ENCODE data around the gene MAPK9. TPM values are rescaled to one million over a fixed set of nuclear protein-coding genes. Genes with fewer than 3 reads are reported as not detected.

Gene MAPK9
- total RNA-seq, 1 experiment from 2014 or later, result 43.4 TPM

DNA sequence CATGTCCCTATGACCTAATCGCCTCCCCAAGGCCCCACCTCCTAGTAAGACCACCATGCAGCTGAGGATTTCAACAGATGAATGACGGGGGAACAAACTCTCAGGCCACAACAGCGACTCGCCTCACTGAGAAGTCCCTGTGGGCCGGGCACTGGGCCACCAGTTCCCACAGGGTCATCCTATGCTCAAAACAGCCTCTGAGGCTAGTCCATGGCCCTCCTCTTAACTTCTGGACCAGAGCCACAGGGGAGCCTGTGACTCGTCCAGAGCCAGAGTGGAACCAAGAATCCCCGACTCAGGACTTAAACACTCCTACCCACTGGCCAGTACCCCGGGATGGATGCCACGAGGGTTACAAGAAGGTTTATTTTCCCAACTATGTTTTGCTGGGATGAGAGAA, 49.0 kb upstream of the MAPK9 start:
- peaks cover 0 to 2% of the 10 kb centered on the region in 2 experiments; a peak in 1 of 4 replicates for H3K36me3 ChIP-seq (ENCODE audit: control insufficient read depth in 1 of 2, insufficient read depth in 2 of 2, low read length in 2 of 2)
- H3K4me1 ChIP-seq (ENCODE audit: control insufficient read depth in 1 of 2, insufficient read depth in 2 of 2, low read length in 2 of 2), result peaks cover 0 to 13% of the 10 kb centered on the region in 2 experiments; a peak in 2 of 4 replicates
- TF ChIP-seq CEBPB (IDR thresholded peaks at IDR 0.05; ENCODE audit: low read depth) (no peak), CBX3 (IDR thresholded peaks at IDR 0.05; ENCODE audit: low read depth) (no peak), ATF3 (IDR thresholded peaks at IDR 0.05) (no peak)
- TF ChIP-seq, protein P1, sequence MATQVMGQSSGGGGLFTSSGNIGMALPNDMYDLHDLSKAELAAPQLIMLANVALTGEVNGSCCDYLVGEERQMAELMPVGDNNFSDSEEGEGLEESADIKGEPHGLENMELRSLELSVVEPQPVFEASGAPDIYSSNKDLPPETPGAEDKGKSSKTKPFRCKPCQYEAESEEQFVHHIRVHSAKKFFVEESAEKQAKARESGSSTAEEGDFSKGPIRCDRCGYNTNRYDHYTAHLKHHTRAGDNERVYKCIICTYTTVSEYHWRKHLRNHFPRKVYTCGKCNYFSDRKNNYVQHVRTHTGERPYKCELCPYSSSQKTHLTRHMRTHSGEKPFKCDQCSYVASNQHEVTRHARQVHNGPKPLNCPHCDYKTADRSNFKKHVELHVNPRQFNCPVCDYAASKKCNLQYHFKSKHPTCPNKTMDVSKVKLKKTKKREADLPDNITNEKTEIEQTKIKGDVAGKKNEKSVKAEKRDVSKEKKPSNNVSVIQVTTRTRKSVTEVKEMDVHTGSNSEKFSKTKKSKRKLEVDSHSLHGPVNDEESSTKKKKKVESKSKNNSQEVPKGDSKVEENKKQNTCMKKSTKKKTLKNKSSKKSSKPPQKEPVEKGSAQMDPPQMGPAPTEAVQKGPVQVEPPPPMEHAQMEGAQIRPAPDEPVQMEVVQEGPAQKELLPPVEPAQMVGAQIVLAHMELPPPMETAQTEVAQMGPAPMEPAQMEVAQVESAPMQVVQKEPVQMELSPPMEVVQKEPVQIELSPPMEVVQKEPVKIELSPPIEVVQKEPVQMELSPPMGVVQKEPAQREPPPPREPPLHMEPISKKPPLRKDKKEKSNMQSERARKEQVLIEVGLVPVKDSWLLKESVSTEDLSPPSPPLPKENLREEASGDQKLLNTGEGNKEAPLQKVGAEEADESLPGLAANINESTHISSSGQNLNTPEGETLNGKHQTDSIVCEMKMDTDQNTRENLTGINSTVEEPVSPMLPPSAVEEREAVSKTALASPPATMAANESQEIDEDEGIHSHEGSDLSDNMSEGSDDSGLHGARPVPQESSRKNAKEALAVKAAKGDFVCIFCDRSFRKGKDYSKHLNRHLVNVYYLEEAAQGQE (IDR thresholded peaks at IDR 0.05; ENCODE audit: low read depth), result no peak
- no peaks in the 10 kb centered on the region for H3K79me2 ChIP-seq (ENCODE audit: insufficient read depth, low read length)
- ChIA-PET POLR2A (no interaction called here), RAD21 (ENCODE audit: low non-redundant PET in 1 of 2, low total read pairs in 2 of 2, uncharacterized antibody in 2 of 2, unreplicated experiment in 2 of 2) (no interaction called here), CTCF (interaction anchor here (1.0 to 1.9 kb wide), 4 partner anchors 9 to 24 kb away, joined by 3 to 7 read pairs (median 4); no protein-coding TSS in a partner anchor)
- no peak overlapping the region for H3K27ac ChIP-seq (ENCODE audit: low read depth, low read length)
- H4K20me1 ChIP-seq (ENCODE audit: insufficient read depth), result no peaks in the 10 kb centered on the region
- H2AFZ ChIP-seq (ENCODE audit: low read depth, low read length, poor library complexity, severe bottlenecking), result no peak overlapping the region
- H3K9ac ChIP-seq (ENCODE audit: low read length), result no peak overlapping the region
- H3K9me3 ChIP-seq (ENCODE audit: control insufficient read depth in 1 of 2, insufficient read depth in 1 of 2, low read depth in 1 of 2, low read length in 2 of 2), result no peaks in the 10 kb centered on the region
- ATAC-seq (no peak), DNase-seq (ENCODE audit: low read depth, low spot score) (no peak)
- H3K9me2 ChIP-seq (ENCODE audit: insufficient read depth), result no peaks in the 10 kb centered on the region
- H3K4me2 ChIP-seq (ENCODE audit: low read length), result no peak overlapping the region
- no peak overlapping the region for H3K4me3 ChIP-seq (replicated peaks in 1 of 2; ENCODE audit: low read depth in 1 of 2, low read length in 2 of 2)
- intact Hi-C loops (cut with micrococcal nuclease), result no loop called here
- no peaks in the 10 kb centered on the region for H3K27me3 ChIP-seq (ENCODE audit: insufficient read depth, low read length)
- no TSS peak for BruUV-seq (replicated peaks)

DNA sequence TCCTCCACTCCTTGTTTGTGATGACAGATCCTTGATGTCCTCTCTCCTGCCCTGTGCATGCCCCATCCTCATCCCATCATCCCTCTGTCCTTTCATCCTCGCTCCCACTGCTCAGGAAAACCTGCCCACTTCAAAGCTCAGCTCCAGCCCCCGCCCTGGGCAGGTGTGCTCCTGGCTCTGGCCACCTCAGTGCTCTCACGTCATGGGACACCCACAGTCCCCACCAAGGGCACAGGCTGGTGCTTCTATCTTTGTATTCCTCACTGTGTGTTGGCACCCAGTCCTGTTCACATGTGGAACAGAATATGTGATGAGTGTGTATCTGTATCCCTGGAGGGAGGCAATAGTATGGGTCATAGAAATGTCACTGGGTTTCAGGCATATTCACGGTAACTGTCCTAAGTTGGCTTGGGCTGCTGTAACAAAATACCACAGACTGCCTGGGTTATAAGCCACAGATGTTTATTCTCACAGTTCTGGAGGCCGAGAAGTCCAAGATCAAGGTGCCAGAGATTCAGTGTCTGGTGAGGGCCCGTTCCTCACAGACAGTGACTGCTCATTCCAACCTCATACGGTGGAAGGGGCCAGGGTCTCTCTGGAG, 47.8 kb upstream of the MAPK9 start:
- ChIA-PET POLR2A (no interaction called here), CTCF (interaction anchor here (0.6 to 1.0 kb wide), 2 partner anchors 11 to 249 kb away, joined by 3 to 4 read pairs; no protein-coding TSS in a partner anchor), RAD21 (ENCODE audit: low non-redundant PET in 1 of 2, low total read pairs in 2 of 2, uncharacterized antibody in 2 of 2, unreplicated experiment in 2 of 2) (no interaction called here)
- no peak for TF ChIP-seq MAX (IDR thresholded peaks at IDR 0.05)
- no peak for TF ChIP-seq ZNF274 (IDR thresholded peaks at IDR 0.05; ENCODE audit: low read depth, low read length)
- TF ChIP-seq EGR1 (IDR thresholded peaks at IDR 0.05; ENCODE audit: low read depth), result no peak
- TF ChIP-seq, protein P2, sequence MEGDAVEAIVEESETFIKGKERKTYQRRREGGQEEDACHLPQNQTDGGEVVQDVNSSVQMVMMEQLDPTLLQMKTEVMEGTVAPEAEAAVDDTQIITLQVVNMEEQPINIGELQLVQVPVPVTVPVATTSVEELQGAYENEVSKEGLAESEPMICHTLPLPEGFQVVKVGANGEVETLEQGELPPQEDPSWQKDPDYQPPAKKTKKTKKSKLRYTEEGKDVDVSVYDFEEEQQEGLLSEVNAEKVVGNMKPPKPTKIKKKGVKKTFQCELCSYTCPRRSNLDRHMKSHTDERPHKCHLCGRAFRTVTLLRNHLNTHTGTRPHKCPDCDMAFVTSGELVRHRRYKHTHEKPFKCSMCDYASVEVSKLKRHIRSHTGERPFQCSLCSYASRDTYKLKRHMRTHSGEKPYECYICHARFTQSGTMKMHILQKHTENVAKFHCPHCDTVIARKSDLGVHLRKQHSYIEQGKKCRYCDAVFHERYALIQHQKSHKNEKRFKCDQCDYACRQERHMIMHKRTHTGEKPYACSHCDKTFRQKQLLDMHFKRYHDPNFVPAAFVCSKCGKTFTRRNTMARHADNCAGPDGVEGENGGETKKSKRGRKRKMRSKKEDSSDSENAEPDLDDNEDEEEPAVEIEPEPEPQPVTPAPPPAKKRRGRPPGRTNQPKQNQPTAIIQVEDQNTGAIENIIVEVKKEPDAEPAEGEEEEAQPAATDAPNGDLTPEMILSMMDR (IDR thresholded peaks at IDR 0.05 in 2 of 3, conservative IDR thresholded peaks at IDR 0.05 in 1 of 3; ENCODE audit: borderline replicate concordance in 1 of 3, insufficient read depth in 1 of 3, low read depth in 2 of 3, low read length in 2 of 3), result no peak
- TF ChIP-seq RAD21 (IDR thresholded peaks at IDR 0.05; ENCODE audit: low read depth), result no peak
- TF ChIP-seq JUND (IDR thresholded peaks at IDR 0.05), result no peak
- TF ChIP-seq YY1 (IDR thresholded peaks at IDR 0.05; ENCODE audit: extremely low read depth, insufficient replicate concordance, low read depth, low read length), result no peak
- TF ChIP-seq TCF7L2 (IDR thresholded peaks at IDR 0.05; ENCODE audit: borderline replicate concordance, extremely low read depth, insufficient read depth, insufficient read length), result no peak
- TF ChIP-seq EZH2phosphoT487 (IDR thresholded peaks at IDR 0.05; ENCODE audit: borderline replicate concordance), result no peak
- TF ChIP-seq POLR2A (IDR thresholded peaks at IDR 0.05; ENCODE audit: borderline replicate concordance, extremely low read depth, insufficient read depth, insufficient read length), result no peak
- DNase-seq (ENCODE audit: low read depth, low spot score) (no peak), ATAC-seq (no peak)
- H3K4me3 ChIP-seq (replicated peaks in 1 of 2; ENCODE audit: low read depth in 1 of 2, low read length in 2 of 2), result no peak overlapping the region
- H3K4me1 ChIP-seq (ENCODE audit: control insufficient read depth in 1 of 2, insufficient read depth in 2 of 2, low read length in 2 of 2), result peaks cover under 1 to 13% of the 10 kb centered on the region in 2 experiments; a peak in 2 of 4 replicates
- peaks cover 0 to 2% of the 10 kb centered on the region in 2 experiments; a peak in 2 of 4 replicates for H3K36me3 ChIP-seq (ENCODE audit: control insufficient read depth in 1 of 2, insufficient read depth in 2 of 2, low read length in 2 of 2)
- H3K79me2 ChIP-seq (ENCODE audit: insufficient read depth, low read length), result no peaks in the 10 kb centered on the region
- H3K9me2 ChIP-seq (ENCODE audit: insufficient read depth), result no peaks in the 10 kb centered on the region
- no peaks in the 10 kb centered on the region for H4K20me1 ChIP-seq (ENCODE audit: insufficient read depth)
- intact Hi-C loops (cut with micrococcal nuclease), result no loop called here
- BruUV-seq (replicated peaks), result no TSS peak
- H2AFZ ChIP-seq (ENCODE audit: low read depth, low read length, poor library complexity, severe bottlenecking), result no peak overlapping the region
- H3K9me3 ChIP-seq (ENCODE audit: control insufficient read depth in 1 of 2, insufficient read depth in 1 of 2, low read depth in 1 of 2, low read length in 2 of 2), result no peaks in the 10 kb centered on the region
- no peak overlapping the region for H3K9ac ChIP-seq (ENCODE audit: low read length)
- H3K27me3 ChIP-seq (ENCODE audit: insufficient read depth, low read length), result no peaks in the 10 kb centered on the region
- no peak overlapping the region for H3K27ac ChIP-seq (ENCODE audit: low read depth, low read length)
- H3K4me2 ChIP-seq (ENCODE audit: low read length), result no peak overlapping the region

Data from HCT116 (cell line).